Upper lobe of right lung (tissue), 1 donor: ENCODE measurements around the gene STX18. TPM values are rescaled to one million over a fixed set of nuclear protein-coding genes. Genes with fewer than 3 reads are reported as not detected.
A peak's percentile ranks its signal among the peaks of the same experiment; 100 is the strongest.

ENCODE experiments used
- ATAC-seq: fragments of 200-7000 bp; cut with Tn5 transposase; one replicate; pipeline ENCODE4 v1.9.1; 2020; ENCODE audit warnings: mild to moderate bottlenecking, moderate library complexity
- DNase-seq: peaks from one replicate; pipeline ENCODE4 v3.0.0-alpha.2; 2020
- H3K27ac ChIP-seq: fragments of 200-600 bp; one replicate; pipeline ENCODE4 v1.8.0; 2022
- H3K27me3 ChIP-seq: fragments of 200-600 bp; one replicate; pipeline ENCODE4 v1.8.0; 2022; ENCODE audit warnings: mild to moderate bottlenecking
- H3K36me3 ChIP-seq: fragments of 200-600 bp; one replicate; pipeline ENCODE4 v1.8.0; 2022
- H3K4me1 ChIP-seq: fragments of 200-600 bp; one replicate; pipeline ENCODE4 v1.8.0; 2022
- H3K4me3 ChIP-seq: fragments of 200-600 bp; one replicate; pipeline ENCODE4 v1.8.0; 2022; ENCODE audit warnings: mild to moderate bottlenecking
- H3K9me3 ChIP-seq: fragments of 200-600 bp; one replicate; pipeline ENCODE4 v1.8.0; 2022
- CTCF ChIP-seq: fragments of 200-600 bp; IDR thresholded peaks from one replicate; pipeline ENCODE4 v1.8.0; 2022; ENCODE audit warnings: antibody characterized with exemption
- intact Hi-C: fragments of 100-400 bp; cut with DNase I; formaldehyde crosslinking; loops from one replicate; pipeline ENCODE4 v1.11.0; 2022
- total RNA-seq: library from RNA; stranded (reverse); fragmentation: NEBNext Ultra II Directional; extraction: Animal tissue kit (Norgen Biotek cat#: 25700); gene quantifications from one replicate; pipeline ENCODE4 v1.2.1, GENCODE V29; 2021
- donor health status: DM: no; HTN: yes; CAD: no; lungs with severe emphysema.

Gene STX18
- total RNA-seq, 1 donor from 2014 or later = 22.1 TPM

GRCh38 chr4:4488405-4489404 lies 53.1 kb downstream of the STX18 start:
- Histone ChIP-seq H3K9me3 (no peaks in the 10 kb centered on the region), H3K4me3 (no peak overlapping the region), H3K4me1 (no peaks in the 10 kb centered on the region), H3K27me3 (no peaks in the 10 kb centered on the region), H3K27ac (no peak overlapping the region), H3K36me3 (no peaks in the 10 kb centered on the region)
- ATAC-seq (peak; percentile 96), DNase-seq (no peak)
- intact Hi-C loops = no loop called here
- TF ChIP-seq CTCF = peak; percentile 95

DNA sequence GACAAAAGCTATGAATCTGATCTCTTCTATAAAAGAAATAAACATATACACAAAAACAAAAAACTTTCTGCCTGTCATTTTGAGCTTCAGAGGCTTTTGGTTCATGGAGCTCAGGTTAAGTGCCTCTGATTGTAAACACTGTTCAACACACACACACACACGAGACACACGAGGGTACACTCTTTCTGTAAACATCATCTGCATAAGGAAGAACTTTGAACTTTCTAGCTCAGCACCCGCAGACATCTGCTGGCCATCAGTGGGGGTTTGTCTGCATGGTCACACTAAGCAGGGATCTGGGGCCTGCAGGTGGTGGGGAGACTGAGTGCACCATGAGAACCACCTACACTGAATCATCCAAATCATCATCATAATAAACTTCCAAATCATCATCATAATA lies 54.9 kb downstream of the STX18 start:
- Histone ChIP-seq H3K4me3 (no peak overlapping the region), H3K9me3 (no peaks in the 10 kb centered on the region), H3K4me1 (no peaks in the 10 kb centered on the region), H3K27ac (no peak overlapping the region), H3K36me3 (no peaks in the 10 kb centered on the region), H3K27me3 (no peaks in the 10 kb centered on the region)
- no peak for ATAC-seq
- no peak for TF ChIP-seq CTCF
- no peak for DNase-seq
- intact Hi-C loops = no loop called here

DNA sequence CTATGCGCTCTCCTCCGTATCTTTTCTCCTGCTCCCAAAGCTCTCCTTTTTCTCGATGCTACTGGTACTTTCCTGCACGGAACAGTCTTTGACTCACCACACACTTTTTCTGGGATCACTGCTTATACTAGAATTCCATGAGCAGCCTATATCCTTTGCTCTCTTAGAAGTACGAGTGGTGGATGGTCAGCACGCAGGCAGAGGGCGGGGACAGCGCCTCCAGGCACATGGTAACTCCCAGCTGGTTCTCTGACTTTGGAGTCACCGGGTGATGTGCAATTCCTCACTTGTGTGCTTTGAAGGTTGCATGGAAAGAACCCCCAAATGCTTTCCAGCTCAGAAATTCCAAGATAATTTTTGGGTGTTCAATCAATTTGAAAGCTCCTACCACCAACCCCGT lies 56.0 kb downstream of the STX18 start:
- Histone ChIP-seq H3K9me3 (no peaks in the 10 kb centered on the region), H3K4me3 (no peak overlapping the region), H3K27me3 (no peaks in the 10 kb centered on the region), H3K36me3 (no peaks in the 10 kb centered on the region), H3K27ac (no peak overlapping the region), H3K4me1 (no peaks in the 10 kb centered on the region)
- no peak for TF ChIP-seq CTCF
- intact Hi-C loops = no loop called here
- DNase-seq = no peak
- no peak for ATAC-seq

DNA sequence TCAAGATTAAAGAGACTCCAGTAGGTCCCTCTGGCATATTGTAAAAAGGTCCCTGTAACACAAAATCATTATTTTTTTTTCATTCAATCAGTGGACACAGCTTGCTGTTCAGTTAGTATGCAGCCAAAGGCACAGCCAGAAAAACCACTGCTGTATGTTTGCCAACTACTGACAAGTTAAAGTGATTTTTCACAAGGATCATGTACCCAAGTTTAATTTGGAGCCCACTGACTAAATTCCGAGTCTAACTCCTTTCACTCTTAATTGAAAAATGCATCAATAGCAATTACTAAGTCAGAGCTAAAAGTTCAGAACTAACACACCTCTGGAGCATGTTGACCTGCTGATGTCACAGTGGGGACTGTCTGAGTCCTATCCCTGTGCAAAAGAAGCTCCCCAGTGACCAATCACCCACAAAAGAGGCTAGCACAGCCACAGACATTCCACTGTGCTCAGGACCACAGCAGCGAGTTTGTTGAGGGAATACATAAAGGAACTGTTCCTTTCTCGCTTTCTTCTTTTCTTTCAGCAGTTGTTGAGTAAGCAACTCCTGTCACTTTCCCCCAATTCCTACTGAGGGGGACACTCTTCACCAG lies 60.4 kb downstream of the STX18 start:
- no peak for ATAC-seq
- H3K4me3 ChIP-seq = no peak overlapping the region
- no peaks in the 10 kb centered on the region for H3K4me1 ChIP-seq
- TF ChIP-seq CTCF = no peak
- no peak for DNase-seq
- no peak overlapping the region for H3K27ac ChIP-seq
- no peaks in the 10 kb centered on the region for H3K27me3 ChIP-seq
- no peaks in the 10 kb centered on the region for H3K9me3 ChIP-seq
- intact Hi-C loops = no loop called here
- H3K36me3 ChIP-seq = no peaks in the 10 kb centered on the region

GRCh38 chr4:4480685-4481398 lies 61.0 kb downstream of the STX18 start:
- intact Hi-C loops = no loop called here
- peak; percentile 33 for TF ChIP-seq CTCF
- ATAC-seq = no peak
- H3K36me3 ChIP-seq = no peaks in the 10 kb centered on the region
- no peaks in the 10 kb centered on the region for H3K27me3 ChIP-seq
- H3K9me3 ChIP-seq = no peaks in the 10 kb centered on the region
- no peak overlapping the region for H3K4me3 ChIP-seq
- DNase-seq = no peak
- H3K27ac ChIP-seq = no peak overlapping the region
- H3K4me1 ChIP-seq = no peaks in the 10 kb centered on the region
